ENCODE measurements around the gene C16orf74.

The C16orf74 gene

DNA sequence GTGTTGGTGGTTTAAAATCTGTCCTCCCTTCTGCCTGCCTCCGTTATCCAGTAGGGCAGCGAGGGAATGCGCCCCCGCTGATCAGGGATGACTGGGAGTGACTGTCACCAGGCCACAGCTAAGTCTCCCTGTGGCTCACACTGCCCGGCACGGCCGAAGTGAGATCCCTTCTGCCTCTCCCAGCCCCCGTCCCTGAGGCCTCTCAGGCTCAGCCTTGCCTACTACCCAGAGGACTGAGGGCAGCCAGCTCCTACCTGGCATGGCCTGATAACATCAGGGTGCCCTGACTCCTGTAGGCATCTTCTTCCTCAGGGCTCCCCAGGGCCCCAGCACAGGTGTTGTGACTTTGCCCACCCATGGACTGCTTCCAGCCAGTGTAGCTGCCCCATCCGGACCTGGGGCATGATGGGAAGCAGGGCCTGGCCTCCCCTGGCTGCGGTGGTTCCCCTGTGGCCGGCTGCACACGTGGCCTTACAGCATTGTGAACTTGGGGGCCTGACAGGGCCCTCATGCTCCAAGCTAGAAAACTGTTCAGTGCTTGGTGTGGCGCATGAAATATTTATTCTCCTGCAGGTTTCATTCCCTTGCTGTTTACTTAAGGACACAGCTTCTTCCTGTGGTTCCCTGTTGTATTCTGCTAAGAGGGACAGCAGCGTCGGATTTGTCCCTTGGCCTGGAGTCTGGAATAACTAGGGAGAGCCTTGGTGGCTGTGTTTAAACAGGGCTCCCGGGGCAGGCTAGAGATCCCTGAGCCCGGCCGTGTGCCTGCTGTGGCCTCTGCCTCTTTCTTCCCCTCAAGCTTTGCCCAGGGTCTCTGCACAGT is 92.2 kb downstream of the C16orf74 start:
- no peak for DNase-seq (ENCODE audit: low read depth)
- H3K4me3 ChIP-seq (ENCODE audit: control insufficient read depth, low read depth, low read length): no peak overlapping the region
- TF ChIP-seq, protein P1, sequence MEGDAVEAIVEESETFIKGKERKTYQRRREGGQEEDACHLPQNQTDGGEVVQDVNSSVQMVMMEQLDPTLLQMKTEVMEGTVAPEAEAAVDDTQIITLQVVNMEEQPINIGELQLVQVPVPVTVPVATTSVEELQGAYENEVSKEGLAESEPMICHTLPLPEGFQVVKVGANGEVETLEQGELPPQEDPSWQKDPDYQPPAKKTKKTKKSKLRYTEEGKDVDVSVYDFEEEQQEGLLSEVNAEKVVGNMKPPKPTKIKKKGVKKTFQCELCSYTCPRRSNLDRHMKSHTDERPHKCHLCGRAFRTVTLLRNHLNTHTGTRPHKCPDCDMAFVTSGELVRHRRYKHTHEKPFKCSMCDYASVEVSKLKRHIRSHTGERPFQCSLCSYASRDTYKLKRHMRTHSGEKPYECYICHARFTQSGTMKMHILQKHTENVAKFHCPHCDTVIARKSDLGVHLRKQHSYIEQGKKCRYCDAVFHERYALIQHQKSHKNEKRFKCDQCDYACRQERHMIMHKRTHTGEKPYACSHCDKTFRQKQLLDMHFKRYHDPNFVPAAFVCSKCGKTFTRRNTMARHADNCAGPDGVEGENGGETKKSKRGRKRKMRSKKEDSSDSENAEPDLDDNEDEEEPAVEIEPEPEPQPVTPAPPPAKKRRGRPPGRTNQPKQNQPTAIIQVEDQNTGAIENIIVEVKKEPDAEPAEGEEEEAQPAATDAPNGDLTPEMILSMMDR (IDR thresholded peaks at IDR 0.05; ENCODE audit: control insufficient read depth, insufficient read depth, low read depth, low read length, missing control alignments): no peak

GRCh38 chr16:85657996-85658395 is 92.9 kb downstream of the C16orf74 start:
- no peak overlapping the region for H3K4me3 ChIP-seq (ENCODE audit: control insufficient read depth, low read depth, low read length)
- TF ChIP-seq, protein P1 (IDR thresholded peaks at IDR 0.05; ENCODE audit: control insufficient read depth, insufficient read depth, low read depth, low read length, missing control alignments): no peak
- DNase-seq (ENCODE audit: low read depth): no peak
